Activated CD8-positive, alpha-beta memory T cell treated with anti-CD3 and anti-CD28 coated beads, Interleukin-2, amount 50 U/mL, for 24 hours (primary cell): ENCODE results near the gene ADAMTS2.

Experiments used
- DNase-seq: peaks from one replicate; pipeline ENCODE4 v3.0.0-alpha.2; 2020; ENCODE audit errors: extremely low read depth

Gene ADAMTS2

GRCh38 chr5:179139111-179139935 lies 205.9 kb downstream of the ADAMTS2 start:
- no peak for DNase-seq

DNA sequence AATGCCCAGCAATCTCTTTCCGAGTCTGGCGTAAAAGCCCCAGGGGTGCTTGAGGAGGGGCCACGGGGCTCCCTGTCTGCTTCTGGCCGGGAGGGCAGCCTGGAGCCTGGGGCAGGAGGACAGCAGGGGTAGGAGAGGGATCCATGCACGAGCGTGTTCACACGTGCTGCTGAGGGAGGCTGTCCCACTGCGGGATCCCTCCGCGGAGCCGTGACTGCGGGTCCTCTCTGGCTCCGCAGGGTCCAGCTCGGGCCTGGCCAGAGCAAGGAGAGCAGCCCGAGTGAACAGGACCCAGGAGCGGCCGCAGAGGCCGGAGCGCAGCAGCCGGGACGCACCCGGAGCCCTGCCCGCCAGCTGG lies 206.7 kb downstream of the ADAMTS2 start:
- no peak for DNase-seq

DNA sequence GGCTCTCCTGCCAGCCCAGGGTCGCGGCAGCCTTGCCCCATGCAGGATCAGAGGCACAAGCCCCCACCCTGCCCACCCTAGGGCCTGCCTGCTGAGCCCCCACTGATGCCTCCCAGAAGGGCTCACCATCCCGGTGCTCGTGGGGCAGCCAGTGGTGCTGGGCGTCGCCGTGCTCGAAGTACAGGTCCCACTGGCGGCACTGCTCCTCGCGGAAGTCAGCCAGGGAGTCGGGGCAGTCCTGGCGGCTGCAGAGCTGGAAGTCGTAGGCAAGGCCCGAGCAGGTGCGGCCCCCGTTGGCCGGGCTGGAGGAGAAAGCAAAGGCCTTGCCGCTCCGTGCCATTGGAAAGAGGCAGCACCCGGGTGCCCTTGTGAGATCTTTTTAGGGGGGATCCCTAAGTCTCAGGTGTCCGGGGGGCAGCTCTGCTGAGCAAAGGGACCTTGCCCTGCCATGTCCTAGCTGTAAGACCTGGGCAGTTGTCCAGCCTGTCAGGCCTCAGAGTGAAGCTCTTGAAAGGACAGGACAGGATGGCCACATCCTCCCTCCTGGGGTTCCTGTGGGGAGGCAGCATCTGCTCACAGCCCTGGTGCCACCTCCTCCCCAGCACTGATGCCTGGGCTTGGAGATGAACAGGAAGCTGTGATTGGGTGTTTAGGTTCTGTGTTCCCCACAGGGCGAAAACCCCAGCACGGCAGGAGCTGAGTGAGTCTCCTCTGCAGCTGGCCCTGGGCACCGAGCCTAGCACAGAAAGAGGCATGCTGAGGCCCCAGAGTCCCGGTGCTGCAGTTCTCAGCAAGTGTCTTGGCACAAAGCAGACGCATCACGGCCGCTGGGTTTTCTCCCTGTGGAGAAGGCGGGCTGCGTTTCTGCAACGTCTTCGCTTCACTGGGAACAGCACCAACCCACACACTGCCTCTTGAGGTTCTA lies 207.4 kb downstream of the ADAMTS2 start:
- no peak for DNase-seq

DNA sequence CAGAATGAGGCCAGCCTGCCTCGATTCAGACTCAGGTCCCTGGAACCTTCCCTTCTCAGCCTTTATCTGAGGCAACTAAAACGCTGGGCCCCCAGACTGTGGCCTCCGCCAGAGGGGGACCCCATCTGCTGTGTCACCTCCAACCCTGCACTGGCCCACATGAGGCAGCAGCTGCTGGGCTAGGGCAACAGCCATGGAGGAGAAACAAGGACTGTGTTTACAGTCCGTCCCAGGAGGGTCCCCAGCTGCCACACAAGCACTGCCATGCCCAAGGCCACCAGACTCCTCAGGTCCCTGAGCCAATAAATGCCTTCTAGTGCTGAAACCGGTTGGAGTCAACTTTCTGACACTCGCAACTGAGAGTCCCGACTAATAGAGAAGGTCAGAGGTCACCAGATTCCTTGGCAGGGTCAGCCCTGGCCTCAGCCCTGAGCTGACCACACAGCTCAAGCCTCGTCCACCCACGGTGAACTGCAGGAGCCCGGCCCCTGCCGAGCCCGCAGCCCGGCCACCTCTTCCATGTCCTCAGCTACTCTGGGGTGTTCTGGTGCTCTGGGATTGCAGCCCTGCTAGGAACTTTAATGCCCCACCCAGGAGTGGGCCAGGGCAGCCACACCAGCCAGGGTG lies 208.1 kb downstream of the ADAMTS2 start:
- DNase-seq, result no peak

DNA sequence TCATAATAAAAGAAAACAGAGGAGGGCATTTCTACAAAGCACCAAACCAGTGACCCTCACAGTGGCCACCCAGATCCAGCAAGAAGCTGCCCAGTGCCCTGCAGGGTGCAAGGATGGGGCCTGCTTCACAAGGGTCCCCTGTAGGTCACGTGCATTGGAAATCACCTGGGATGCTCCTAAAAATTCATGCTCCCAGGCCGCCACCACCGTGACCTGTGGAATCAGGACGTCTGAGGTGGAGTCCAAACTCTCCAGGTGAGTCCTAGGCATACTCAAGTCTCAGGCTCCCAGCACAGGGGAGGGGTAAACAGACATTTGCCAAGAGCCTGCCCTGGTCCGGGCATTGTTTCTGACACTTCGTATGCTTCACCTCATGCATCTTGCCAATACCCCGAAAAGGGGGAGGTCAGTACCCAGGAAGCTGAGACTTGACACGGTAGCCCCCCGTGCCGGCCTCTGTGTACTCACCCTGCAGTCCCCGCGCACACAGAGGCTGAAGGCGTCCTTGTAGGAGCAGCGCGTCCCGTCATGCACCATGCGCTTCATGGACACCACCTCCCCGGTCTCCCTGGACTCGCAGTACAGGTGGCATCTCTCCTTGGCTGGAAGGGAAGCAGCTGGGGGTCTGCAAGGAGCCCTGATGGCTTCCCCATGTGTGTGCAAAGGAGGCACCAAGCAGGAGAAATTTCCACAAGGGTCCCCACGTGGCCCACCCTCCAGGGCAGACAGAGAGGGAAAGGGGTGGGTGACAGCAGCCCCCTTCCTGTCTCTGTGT lies 209.6 kb downstream of the ADAMTS2 start:
- no peak for DNase-seq

DNA sequence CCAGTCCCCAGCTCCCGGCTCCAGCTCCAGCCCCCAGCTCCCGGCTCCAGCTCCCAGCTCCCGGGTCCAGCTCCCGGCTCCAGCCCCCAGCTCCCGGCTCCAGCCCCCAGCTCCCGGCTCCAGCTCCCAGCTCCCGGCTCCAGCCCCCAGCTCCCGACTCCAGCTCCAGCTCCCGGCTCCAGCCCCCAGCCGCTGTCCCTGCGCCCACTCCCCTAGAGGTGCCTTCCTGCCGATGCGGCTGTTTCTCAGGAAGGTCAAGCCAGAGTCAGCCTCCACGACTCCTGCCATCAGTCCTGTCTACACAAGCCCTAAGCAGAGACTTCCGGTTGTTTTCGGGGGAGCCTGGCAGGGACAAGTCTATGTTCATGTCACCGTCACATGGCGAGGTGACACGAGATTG lies 210.3 kb downstream of the ADAMTS2 start:
- DNase-seq, result no peak

DNA sequence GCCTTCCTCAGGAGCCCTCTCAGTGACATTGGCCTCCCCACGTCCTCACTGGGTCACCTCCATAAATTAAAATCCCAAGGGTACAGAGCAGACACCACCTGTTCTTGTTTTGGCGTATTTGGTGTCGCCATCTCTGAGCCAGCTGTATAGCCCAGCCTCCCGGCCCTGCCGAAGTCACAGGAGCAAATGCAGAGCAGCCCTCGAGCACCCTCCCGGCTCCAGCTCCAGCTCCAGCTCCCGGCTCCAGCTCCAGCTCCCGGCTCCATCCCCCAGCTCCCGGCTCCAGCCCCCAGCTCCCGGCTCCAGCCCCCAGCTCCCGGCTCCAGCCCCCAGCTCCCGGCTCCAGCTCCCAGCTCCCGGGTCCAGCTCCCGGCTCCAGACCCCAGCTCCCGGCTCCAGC lies 210.8 kb downstream of the ADAMTS2 start:
- DNase-seq, result no peak

DNA sequence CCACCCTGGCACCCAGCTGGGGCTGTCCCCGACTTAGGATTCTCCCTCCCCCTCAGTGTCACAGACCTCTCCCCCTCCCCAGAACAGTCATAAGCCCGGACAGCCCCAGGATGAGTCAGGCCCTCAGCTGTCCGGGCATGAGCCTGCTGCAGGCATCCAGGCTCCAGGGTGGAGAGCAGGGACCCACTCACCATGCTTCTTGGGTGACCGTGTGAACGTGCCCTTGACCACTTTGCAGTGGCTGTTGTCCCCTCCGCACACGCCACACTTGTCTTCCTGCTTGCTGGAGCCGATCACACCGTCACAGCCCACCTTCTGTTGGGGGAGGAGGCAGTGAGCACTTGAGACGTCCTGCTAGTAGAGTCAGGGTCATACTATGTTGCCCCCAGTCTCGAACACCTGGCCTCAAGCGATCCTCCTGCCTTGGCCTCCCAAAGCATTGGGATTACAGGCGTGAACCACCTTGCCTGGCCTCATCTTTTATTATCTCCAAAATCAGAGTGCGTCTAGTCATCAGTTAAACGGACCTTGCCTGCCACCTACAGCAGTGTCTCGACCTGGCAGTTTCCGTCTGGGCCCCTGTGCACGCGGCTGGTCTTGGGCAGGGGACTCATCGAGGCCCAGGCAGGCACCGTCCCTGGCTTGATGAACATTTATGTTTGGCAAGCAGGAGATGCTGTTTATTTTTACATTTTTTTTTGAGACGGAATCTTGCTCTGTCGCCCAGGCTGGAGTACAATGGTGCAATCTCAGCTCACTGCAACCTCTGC lies 212.5 kb downstream of the ADAMTS2 start:
- no peak for DNase-seq

DNA sequence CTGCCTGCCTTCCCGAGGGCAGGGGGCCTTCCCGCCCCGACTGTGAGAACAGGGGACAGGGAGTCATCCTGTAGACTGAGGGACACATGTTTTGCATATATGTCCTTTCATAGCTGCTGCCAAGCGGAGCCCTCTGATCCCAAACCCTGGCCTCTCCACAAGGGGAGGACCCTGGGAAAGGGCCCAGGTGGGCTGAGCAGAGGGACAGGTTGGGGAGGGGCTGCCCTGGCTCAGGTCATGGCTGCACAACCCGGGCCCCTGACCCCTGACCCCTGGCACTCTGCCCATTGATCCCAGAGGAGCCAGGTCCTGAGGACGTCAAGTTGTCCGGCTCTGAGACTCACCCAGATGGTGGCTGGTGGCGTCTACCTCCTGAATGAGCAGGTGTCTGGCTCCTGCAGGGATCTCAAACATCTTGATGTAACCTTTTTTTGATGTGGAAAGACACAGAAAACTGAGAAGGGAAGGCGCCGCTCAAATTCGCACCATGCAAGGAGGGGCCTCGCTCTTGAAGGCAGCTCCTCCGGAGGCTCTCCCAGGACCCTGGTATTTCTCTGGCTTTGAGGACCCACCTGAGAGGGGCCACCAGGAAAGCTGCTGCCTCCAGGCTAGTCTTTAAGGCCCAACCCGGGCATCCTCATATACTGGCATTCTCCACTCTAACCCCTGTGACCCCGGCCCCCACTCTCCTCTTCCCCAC lies 213.2 kb downstream of the ADAMTS2 start:
- no peak for DNase-seq

- DNase-seq, result no peak
Measured at GRCh38 chr5:179131321-179131835, 213.9 kb downstream of the ADAMTS2 start.

- DNase-seq, result no peak
Measured at GRCh38 chr5:179130101-179130681, 215.1 kb downstream of the ADAMTS2 start.

DNA sequence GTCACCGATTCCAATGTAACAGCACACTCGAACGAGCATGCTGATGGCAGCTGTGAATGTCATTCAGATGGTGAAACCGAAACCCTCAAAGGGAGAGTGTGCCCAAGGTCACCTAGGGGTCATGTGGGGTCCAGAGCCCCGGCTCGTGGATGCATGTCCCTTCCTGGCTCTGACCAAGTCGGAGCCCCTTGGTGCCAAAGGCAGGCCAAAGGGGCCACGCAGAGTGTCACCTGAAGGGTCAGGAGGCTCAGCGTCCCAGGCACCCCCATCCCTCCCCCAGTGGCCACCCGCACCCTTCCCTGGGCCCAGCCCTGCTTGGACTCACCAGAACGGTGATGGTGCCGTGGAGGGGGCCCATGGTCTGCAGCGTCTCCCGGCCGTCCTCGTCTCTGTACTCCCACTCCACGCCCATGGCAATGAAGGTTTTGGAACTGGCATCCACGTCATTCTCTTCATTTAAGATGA lies 215.6 kb downstream of the ADAMTS2 start:
- no peak for DNase-seq

GRCh38 chr5:179128976-179129375 lies 216.3 kb downstream of the ADAMTS2 start:
- no peak for DNase-seq

DNA sequence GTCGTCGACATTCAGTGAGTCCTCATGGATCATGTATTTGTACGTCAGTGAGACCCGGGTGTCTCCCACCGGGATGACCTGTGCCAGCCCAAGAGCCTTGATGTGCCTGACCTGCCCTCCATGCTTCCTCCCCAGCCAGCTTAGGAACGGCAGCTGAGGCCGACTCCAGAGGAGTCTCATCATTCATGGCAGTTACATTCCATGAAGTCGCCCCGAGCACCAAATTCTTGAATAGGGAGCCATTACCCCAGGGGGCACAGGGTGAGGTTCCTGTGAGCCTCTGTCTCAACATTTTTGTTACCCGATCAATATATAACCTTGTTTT lies 217.3 kb downstream of the ADAMTS2 start:
- DNase-seq, result no peak

DNA sequence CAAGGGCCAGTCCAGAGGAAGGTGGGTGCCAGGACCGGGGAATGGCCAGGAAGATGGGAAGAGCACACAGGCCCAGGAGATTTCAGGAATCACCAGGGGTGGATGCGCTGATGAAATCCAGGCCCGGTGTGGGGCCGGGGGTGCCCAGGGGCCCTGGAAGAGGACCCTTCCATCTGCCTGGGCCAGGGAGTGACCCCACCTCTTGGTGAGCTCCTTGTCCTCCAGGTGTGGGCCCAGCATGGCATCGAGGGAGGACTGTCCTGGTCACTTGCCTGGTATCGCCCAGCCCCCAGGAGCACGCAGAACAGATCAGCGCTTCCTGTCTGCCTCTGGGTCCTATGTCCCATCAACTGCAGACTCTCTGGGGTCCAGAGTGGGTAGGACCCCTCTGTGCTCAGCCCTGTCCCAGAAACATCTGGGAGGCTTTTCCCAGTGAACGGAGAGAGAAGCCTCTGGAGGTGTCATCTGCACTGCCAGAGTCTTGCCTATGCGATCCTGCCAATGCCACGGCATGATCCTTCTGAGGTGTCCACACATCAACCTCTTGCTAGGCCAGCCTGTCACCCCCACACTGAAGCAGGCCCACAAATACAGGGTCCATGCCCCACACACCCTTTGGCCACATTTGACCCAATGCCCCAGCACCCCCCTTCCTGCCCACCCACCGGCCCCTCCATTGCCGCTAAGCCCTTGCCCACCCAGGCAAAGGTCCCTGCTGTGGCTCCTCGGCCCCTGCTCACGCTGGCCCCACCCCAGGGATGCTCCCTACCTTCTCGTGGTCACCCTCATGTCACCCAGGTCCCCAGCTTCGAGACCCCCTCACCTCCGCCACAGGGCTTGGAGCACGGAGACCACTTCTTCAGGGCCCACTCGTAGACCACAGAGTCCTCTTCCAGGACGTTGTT lies 217.9 kb downstream of the ADAMTS2 start:
- no peak for DNase-seq

- DNase-seq, result no peak
Measured at GRCh38 chr5:179126506-179126991, 218.7 kb downstream of the ADAMTS2 start.

GRCh38 chr5:179125789-179126505 lies 219.3 kb downstream of the ADAMTS2 start:
- DNase-seq, result no peak
